D721Med (cell line): ENCODE data around the gene TOM1L2.

ENCODE experiments used
- DNase-seq: peaks from one replicate; pipeline ENCODE4 v3.0.0; 2011; ENCODE audit warnings: low spot score; ENCODE audit not compliant: insufficient read length
- FAIRE-seq: peaks from 2 replicates; lab custom pipeline; 2011; peaks lifted over from hg19 to GRCh38; lab: Jason Lieb, UNC
- CTCF ChIP-seq: IDR thresholded peaks from 2 replicates; pipeline ENCODE4 v1.5.1; 2012; ENCODE audit warnings: mild to moderate bottlenecking, control low read depth; ENCODE audit not compliant: insufficient read depth; ENCODE audit errors: missing control alignments

TOM1L2 gene

DNA sequence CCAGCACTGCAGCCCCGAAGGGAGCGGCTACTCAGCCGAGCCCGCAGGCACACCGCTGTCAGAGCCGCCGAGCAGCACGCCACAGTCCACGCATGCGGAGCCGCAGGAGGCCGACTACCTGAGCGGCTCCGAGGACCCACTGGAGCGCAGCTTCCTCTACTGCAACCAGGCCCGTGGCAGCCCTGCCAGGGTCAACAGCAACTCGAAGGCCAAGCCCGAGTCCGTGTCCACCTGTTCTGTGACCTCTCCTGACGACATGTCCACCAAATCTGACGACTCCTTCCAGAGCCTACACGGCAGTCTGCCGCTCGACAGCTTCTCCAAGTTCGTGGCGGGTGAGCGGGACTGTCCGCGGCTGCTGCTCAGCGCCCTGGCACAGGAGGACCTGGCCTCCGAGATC, 177.8 kb downstream of the TOM1L2 start:
- DNase-seq, result no peak
- no peak for FAIRE-seq
- no peak for TF ChIP-seq CTCF
